HG03103 (cell line): ENCODE measurements around the gene FRMPD2.
"Not testable (repeated sequence)": the region's sequence is repeated elsewhere in the genome, so short reads cannot be mapped to it uniquely, and the experiment has no call there.

Experiments used
- ATAC-seq: cut with Tn5 transposase; IDR thresholded peaks from one replicate; pipeline ENCODE4 v1.9.1; 2021; ENCODE audit warnings: low read depth; ENCODE audit not compliant: unreplicated experiment

FRMPD2 gene

DNA sequence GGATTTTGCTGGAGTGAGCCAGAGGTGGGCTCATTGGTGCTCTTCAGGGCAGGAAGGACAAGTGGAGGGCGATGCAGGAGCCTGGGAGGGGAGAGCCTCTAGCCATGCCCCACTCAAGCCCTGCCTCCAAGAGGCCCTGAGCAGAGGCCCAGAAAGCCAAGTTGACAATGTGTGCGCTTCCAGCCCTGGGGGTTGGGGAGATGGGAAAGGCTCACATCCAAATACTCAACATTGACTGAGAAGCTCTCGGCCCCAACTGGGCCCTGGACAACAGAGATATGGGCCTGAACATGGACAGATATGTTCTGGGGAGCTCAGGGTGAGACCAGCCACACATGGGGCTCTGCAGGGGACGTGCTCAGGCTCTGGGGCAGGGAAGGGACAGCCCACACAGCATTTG, 39.0 kb downstream of the FRMPD2 start:
- no peak for ATAC-seq

DNA sequence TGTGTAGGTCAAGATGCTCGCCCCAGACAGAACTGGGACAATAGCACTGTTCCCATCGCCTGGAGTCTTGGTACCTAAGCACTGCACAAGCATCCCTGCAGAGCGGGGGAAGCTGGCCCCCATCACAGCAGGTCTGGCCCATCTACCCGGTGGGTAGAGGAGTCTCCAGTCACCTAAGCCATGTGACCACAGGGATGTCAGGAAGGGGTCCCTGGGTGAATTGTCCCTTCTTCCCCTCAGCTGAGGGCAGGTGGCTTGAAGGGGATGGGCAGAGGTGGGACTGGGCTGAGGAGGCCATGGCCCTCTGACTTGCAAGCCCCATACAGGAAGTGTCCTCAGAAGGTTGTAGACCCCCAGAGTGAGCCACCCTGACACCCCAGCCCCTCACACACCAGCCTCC, 39.7 kb downstream of the FRMPD2 start:
- no peak for ATAC-seq

DNA sequence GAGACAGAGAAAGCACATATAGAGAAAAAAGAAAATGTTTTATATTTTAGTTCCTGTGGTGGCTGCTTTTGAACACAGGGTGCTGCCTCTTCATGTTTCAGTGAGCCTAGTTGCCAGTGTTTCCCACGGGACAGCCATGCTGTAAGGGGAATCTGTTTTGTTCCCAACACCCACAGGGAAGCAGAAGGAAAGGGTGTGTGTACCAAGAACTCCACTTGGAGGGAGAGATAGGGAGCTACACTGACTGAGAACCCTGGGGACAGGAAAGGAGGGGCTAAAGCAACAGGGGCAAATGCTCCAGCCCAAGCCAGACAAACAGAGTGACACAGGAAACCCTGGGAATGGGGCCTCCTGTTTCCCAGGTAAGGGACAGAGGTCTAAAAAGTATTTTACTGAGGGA, 40.2 kb downstream of the FRMPD2 start:
- ATAC-seq, result no peak

DNA sequence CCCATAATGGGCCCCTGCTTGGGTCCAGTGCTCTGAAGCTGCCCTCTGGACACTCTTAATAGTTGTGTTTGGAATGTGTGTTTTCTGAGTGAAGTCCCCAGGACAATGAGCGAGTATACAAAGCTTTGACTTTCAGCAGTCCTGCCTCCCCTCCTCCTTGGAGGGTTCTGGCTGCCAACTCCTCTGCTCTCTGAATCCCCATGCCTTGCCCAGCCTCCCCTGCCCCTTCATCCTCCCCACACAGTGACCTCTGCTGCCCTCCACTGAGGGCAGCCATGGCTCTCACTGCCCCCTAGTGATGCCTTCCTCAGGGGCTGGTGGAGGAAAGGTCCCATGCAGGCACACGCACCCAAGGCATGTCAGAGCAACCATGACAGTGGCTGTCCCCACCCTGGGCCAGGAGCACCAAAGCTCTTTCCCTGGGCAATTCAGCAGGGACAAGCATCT, 40.9 kb downstream of the FRMPD2 start:
- no peak for ATAC-seq

DNA sequence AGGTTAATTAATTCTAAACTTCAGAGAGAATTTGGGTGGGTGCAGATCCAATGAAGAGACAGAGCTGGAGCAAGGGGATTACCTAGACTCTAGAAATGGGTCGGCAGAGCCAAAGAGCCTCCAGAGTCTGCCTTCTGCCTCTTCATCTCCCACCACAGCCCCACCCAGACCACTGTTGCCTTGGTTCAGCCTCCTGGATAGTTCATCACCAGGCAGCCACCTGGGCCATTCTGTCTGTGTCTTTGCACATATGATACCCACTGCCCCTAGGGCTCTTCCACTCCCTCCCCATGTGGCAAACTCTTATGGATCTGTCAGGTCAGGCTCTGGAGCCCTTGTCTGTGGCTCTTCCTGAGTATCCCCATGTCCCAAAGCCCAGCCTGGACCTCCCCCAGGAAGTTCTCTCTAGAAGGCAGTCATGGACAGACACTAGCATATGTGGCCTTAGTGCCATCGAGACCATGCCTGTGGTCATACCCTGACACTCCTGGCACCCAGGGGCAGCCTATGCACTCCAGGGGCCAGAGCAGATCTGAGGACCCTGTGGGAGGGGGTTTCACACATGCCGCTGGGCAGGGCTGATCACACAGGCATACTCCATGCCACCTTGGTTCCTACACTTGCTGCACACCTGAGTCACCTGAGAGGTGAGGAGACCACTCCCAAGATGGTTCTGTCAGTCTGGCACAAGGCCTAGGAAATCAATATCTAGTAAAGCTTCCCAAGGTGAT, 41.6 kb downstream of the FRMPD2 start:
- no peak for ATAC-seq

DNA sequence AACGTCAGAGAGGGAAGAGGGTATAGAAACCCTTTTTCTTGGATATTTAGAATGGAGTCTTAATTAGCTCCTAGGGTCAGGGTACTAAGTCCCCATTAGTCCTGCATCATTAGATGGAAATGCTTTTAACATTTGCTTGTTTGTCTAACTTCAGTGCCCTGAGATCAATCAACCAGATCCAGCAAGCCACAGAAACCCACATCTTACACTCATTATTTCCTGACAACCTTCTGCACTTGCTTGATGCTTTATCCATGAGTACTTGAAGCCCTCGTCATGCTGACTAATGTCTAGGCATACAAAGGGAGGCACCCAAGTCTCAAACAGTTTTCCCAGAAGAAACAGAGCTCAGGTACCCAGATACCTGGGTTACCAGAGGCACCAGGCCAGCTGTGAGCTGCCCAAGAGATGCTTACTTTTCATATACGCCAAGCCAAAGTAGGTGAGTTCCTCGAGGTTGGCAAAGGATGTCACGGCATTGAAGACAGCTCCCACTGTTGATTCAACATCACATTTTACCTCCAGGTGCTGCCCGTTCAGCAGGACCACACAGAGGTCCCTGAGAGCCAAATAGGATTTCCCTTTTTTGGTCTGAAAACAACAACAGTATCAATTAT, 42.7 kb downstream of the FRMPD2 start:
- peak; percentile 82 for ATAC-seq

DNA sequence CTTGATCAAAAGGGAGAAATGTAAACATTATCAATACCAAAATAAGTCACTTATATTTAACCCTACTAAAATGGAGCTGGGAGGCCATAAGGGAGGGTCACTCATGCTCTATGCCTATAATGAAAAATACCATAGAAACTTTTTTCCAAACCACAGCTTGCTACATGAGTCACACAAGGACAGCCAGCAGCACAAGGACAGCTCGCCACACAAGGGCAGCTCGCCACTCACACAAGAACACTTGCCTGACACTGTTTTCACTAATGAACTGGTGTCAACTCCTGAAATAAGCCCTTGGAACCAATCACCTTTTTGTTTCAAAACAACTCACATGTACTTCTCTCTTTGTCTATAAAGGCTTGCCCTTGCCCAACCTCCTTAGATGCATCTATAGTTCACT, 43.3 kb downstream of the FRMPD2 start:
- ATAC-seq, result peak; percentile 26

DNA sequence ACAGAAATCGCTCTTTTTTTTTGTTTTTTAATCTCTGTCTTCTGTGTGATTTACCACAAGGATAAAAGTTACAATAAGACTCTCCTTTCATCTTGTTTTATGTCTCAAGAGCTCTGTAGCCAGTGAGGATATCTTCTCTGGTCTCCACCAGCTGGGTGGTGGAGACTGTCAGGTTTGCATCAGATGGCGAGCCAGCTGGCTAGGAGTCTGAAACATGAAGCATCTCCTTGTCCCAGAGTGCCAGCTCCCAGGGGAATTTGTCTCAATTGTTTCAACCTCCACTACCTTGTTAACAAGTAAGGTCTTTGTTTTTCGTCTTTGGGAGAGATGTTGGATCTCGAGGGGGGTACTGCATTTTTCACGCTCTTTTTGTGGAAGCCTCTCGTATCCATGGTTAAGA, 47.3 kb downstream of the FRMPD2 start:
- no peak for ATAC-seq

DNA sequence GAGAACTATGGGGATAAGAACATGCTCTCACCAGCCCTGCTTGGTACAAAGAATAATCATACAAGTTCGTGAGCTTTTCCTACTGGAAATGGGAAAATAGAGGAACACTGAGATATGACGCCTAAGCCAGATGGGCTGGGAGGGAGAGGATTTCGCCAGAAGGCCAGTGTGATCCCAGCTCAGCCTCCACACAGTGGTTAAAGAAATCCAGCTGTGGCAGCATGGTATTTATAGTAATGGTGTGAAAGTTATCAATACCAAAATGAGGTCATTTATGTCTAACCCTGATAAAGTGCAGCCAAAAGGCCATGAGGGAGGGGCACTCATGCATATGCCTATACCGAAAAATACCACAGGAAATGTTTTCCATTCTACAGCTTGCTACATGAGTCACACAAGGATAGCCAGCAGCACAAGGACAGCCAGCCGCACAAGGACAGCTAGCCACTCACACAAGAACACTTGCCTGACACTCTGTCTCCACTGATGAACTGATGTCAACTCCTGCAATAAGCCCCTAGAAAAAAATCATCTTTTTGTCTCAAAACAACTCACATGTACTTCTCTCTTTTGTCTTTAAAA, 49.4 kb downstream of the FRMPD2 start:
- no peak for ATAC-seq

DNA sequence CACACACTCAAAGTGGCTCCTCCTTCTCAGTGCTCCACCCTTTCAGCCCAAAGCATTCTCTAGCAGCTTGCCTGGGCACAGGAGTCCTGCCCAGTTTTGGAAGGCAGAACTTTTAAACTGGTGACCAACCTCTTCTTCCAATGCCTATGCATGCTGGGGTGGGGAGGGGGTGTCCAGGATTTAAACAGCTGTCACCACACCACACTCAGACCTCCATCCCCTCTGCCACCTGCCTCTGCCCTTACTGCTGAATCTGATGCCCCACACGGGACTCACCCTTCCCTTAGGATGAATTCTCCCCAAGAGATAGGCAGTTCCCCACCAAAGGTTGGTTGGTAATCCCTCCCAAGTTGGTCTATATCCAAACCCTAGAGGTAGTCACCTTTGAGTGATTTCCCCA, 50.2 kb downstream of the FRMPD2 start:
- ATAC-seq, result no peak

DNA sequence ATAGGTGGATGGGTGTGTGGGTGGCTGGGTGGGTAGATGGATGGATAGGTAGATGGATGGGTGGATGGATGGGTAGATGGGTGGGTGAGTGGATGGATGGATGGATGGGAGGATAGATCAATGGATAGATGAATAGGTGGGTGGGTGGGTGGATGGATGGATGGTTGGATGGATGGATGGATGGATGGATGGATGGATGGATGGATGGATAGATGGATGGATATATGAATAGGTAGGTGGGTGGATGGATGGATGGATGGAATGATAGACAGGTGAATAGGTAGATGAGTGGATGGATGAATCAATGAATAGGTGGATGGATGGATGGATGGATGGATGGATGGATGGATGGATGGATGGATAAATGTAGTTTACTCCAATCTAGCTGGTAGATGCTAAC, 52.7 kb downstream of the FRMPD2 start:
- no peak for ATAC-seq

DNA sequence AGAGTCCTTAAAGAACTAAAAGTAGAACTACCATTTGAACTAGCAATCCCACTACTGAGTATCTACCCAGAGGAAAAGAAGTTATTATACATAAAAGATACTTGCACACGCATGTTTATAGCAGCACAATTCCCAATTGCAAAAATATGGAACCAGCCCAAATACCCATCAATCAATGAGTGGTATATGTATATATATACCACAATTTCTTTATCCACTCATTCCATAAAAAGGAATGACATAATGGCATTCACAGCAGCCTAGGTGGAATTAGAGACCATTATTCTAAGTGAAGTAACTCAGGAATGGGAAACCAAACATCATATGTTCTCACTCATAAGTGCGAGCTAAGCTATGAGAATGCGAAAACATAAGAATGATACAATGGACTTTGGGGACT, 53.5 kb downstream of the FRMPD2 start:
- not testable (repeated sequence) for ATAC-seq

DNA sequence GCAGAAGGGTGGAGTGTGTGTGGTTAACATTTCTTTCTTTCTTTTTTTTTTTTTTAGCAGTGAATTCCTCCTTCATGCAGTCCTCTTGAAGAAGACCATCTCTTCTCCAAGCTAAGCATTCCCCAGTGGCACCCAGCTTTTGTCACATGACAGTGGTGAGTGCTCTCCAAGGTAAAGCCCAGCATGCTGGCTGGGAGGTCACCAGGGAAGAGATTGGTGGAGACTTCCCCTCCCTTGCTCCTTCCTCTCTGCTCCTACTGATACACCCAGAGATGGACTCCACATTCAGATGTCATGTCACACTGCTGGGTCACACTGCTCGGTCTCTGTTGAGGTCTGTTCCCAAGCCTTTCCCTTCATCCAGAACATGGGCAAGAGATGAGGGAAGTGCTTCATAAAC, 55.3 kb downstream of the FRMPD2 start:
- ATAC-seq, result no peak

DNA sequence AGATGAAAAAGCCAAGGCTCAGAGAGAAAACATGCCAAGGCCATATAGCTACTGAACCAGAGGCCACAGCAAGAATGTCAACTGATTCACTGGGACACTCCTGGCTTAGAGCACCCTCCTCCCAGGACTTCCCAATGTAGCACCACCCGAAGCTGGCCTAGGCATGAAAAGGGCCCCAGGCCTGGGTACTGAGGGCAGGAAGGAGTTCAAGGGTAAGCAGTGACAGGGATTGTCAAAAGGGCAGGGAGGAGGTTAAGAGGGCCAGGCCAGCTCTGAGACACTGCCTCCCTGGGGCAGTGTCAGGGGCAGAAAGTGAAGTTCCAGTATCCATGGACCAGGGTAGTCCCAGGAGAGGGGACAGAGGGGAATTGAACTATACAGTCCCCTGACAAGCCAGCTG, 57.8 kb downstream of the FRMPD2 start:
- no peak for ATAC-seq

DNA sequence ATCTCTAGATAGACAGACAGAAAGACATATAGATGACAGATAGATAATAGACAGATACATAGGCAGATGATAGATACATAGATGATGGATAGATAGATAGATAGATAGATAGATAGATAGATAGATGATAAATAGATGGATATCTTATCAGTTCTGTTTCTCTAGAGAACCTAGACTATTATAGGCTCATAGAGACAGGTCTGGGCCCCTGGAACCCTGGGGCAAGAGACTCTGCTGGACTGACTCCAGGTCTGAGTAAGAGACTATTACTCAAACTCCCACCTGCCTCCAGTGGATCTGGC, 58.3 kb downstream of the FRMPD2 start:
- ATAC-seq, result no peak

DNA sequence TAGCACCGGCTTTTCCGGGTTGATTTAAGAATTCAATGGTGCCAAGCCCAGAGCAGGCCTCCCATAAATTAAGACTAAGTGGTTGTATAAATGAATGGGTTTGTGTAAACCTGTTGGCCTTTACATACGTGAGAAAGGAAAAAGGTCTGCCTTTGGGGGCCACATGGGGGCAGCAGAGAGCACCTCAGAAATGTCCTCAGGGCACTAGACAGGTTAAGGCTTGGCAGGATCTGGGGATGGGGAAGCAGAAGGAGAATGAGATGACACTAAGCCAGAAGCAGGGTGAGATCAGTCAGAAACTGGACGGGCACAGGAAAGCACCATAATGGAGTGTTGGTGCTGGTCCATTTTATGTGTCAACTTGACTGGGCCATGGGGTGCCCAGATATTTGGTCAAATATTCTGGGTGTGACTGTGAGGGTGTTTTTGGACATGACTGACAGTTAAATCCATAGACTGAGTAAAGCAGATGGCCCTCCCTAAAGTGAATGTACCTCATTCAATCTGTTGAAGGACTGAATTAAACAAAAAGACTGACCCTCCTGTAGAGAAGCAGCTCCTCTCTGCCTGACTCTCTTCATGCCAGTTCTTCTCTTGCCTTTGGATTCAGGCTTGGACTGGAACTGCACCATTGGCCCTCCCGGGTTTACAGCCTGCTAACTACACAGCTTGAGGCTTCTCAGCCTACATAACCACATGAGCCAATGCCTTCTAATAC, 58.9 kb downstream of the FRMPD2 start:
- ATAC-seq, result no peak

DNA sequence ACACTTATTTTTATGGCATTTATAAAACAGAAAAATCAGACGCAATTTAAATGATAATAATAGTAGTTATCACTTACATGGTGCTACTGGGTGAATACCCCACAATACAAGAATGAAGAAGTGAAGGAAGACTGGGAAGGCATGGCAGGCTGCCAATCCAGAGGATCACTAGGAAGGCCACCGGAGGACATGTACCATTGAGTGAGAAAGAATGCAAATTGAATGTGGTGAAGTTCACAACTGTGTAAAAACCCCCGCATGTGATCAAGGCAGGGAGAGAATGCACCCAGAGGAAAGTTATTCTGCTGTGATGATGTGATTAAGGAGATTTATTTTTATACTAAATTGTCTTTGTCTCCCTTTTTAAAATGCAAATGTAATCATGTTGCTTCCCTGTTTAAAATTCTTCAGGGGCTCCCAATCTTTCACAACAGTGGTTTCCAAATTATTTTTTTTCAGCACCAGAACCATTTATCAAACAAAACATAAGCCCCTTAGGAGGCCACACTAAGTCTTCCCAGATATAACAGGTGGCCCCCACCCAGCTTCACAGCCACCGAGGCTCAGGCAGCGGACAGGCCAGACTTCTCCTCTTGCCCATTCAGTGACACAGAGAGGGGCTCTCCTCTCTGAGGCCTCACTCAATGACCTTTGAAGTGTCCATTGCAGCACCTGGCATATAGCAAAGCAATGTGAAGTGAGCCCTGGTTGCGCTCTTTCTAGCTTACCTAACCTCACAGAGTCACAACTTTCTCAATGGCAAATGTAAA, 59.6 kb downstream of the FRMPD2 start:
- ATAC-seq, result no peak

DNA sequence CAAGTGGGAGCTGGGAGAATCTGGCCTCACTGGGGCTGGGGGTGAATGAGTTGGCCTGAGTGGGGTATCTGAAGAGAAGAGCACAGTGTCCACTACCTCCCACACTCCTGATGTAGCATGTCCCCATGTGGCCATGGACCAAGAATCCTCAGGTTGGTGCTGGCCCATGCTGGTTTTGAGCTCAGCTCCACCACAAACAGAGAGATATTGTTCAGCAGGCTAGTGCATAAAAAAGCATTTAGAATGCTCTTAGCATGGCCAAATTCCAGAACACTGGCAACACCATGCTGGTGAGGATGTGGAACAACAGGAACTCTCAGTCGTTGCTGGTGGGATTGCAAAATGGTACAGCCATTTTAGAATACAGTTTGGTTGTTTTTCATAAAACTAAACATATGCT, 61.4 kb downstream of the FRMPD2 start:
- no peak for ATAC-seq

DNA sequence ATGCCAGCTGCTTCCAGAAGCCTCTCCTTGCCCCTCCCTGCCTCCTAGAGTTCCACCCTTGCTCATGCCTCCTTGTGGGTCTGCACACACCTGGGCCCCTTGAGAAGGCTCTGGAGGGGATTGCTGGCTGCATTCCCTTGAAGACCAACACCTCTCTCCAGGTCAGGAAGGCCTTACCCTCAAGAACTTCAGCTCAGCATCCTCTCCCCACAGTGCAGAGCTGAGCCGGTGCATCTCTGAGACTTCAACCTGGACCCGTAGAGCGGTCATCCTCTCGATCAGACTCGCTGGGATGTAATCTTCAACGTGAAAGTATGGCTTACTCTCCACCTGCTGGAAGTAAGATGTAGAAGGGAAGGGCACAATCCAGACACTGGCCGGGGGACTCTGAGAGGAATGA, 62.7 kb downstream of the FRMPD2 start:
- ATAC-seq, result no peak

DNA sequence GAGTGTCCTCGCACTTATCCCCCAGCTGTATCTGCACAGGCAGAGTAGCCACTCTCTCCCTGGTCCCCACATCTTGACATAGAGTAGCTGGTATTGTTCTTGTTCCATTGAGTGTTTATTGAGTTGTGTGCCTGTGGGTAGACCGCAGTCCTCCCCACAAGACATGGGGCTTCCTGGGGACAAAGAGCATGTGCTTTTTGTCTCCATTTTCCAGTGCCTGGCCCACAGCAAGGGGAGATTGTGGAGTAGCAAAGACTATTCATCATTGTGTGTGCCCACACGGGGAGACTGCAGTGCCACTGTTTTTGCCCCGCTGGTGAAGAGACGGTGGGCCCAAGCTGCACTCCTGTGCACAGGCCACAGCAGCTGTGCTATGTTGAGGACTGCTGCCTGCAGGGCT, 63.5 kb downstream of the FRMPD2 start:
- no peak for ATAC-seq

DNA sequence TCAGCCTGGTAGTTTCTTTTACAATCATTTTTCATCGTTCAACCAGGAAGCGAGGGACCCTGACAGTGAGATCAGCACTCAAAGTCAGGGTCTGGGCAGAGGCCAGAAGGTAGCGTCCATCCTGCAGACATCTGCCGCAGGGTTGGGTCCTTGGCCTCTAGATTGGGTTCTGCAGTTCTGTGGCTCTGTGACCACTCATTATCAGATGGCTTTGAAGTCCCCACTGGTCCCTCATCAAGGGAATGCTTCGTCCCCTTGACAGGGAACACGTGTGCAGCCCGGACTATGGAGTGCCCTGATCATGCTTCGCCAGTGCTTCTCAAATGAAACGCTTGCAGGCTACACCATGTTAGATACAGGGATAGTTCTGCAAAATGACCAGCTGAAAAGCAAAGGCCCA, 64.1 kb downstream of the FRMPD2 start:
- no peak for ATAC-seq
